ENCODE results near the gene SSH2.
"Not testable (repeated sequence)": the region's sequence is repeated elsewhere in the genome, so short reads cannot be mapped to it uniquely, and the experiment has no call there.

The SSH2 gene

GRCh38 chr17:29655323-29655722 is 274.7 kb downstream of the SSH2 start:
- DNase-seq = no peak

- DNase-seq = no peak
These were observed 275.9 kb downstream of the SSH2 start for GRCh38 chr17:29653995-29654714.

DNA sequence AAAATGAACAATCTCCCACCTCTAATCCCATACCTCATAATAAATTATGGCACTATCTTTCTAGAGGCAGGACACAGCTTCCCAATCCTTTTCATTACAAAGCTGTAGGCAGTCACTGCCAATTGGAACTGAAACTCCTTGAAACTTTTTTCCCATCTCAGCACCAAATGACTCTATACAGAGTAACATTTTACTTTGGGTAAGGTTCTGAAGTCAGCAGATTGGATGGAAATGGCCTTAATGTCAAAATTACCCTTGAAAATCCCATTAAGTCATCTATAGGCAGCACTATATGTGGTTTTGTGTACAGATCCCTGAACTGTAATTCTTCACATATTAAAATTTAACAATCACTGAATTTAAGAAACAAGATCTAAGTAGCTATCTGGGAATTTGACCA is 277.1 kb downstream of the SSH2 start:
- DNase-seq = no peak

DNA sequence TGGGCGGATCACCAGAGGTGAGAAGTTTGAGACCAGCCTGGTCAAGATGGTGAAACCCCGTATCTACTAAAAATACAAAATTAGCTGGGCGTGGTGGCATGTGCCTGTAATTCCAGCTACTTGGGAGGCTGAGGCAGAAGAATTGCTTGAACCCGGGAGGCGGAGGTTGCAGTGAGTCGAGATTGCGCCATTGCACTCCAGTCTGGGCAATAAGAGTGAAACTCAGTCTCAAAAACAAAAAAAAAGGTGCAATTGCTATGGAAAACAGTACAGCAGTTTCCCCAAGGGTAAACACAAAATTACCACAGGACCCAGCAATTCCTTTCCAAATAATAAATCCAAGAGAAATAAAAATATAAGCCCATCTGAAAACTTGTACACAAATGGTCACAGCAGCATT is 278.1 kb downstream of the SSH2 start:
- not testable (repeated sequence) for DNase-seq

GRCh38 chr17:29650396-29650795 is 279.6 kb downstream of the SSH2 start:
- DNase-seq = no peak

DNA sequence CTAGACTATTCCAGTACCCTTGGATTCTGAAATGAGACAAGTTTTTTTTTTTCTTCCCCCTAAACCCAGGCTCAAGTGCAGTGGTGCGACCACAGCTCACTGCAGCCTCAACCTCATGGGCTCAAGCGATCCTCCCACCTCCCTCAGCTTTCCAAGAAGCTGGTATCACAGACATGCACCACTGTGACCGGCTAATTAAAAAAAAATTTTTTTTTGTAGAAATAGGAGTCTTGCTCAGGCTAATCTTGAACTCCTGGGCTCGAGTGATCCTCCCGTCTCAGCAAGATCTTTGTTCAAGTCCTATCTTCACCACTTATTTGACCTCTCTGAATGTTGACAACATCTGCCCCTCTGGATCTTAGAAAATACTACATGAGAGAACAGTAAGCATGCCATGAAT is 280.7 kb downstream of the SSH2 start:
- no peak for DNase-seq

DNA sequence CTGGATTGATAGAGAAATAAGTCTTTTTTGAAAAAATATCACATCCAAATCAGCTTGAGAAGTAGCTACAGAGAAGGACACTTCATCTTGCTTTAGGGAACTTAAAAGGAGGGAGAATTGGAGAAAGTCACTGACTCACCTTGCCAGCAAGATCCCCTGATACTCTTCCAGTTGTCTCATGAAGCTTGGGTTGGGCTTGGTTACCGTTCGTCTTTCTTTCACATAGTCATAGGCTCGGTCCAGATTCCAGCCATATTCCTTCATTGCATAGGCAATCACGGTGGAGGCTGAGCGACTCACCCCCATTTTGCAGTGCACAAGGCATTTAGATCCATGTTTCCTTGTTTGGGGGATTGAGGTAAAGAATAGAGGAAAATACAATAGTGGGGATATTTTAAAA is 282.0 kb downstream of the SSH2 start:
- DNase-seq = no peak

GRCh38 chr17:29645515-29646051 is 284.4 kb downstream of the SSH2 start:
- DNase-seq = no peak

DNA sequence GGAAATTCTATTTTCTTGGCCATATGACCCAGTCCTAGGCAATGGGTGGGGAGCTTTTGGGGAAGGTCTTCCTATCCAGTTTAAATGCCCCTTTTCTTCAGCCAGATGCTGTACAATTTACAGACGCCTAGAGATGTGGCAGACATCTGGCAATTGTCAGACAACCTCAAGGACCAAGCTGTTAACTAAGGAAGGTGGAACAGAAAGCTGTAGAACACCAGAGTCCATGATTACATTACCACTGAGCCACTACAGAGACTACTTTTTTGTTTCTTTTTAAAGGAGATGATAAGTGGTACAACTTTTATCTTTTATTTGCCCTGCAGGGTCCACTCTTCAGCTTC is 286.2 kb downstream of the SSH2 start:
- DNase-seq = no peak

DNA sequence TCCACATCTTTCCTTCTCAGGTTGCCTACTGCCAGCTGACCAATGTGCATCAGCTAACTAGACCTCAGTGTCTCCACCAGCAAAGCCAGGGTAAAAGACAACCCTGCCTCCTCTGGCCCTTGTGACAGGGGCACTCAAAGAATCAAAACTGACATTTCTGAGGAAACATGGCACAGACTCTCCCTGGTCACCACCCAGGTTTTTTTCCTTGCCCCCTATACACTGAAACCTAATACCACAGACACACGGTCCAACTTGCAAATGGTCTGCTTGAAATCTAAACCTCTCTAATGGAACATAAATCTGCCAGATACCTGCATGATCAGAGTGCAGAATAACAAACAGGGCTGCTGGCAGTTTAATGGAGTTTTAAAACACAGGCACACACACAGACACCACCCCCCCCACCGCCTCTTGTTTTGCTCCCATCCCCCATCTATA is 287.8 kb downstream of the SSH2 start:
- no peak for DNase-seq

DNA sequence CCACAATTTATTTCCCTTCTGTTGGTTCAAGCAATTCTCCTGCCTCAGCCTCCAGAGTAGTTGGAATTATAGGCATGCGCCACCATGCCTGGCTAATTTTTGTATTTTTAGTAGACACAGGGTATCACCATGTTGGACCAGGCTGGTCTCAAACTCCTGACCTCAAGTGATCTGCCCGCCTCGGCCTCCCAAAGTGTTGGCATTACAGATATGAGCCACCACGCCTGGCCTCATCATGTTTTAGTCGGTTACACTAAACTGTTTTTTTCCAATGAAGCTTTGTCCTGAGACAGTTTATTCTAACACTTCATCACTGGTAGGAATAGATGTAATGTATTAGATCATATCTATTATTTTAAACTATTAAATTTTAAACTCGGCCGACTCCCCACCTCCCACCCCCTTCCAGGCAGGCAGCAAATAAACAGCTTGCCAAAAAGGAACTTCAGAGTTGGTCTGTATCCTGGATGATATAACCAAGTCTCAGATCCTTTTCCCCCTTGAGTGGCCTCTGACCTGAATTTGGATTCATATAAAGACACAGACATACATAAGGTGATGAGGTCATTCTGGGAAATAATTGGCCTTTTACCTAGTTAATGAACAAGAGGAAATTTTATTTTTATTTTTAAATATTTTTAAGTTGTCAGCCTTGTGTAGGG is 288.9 kb downstream of the SSH2 start:
- no peak for DNase-seq

- DNase-seq = no peak
These were observed 289.6 kb downstream of the SSH2 start for GRCh38 chr17:29640413-29640812.

- no peak for DNase-seq
These were observed 296.1 kb downstream of the SSH2 start for GRCh38 chr17:29633886-29634285.

- DNase-seq = no peak
These were observed 299.3 kb downstream of the SSH2 start for GRCh38 chr17:29630630-29631193.

DNA sequence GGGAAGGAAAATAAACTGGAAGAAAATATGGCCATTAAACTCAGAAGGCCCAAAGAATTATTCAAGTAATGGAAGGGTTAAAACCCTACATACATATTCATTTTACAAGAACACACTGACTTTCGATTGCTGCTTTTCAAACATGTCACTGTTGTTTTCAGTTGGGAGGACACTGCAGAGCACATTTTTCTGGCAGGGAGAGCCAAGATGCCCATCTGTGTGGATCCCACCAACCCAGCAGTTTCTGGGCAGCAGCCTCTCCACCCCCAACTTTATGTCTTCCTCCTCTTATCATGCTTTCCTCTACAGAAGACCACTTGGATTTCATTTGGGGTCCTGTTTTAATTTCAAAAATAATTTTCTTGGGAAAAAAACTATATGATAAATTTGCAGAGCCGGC is 300.2 kb downstream of the SSH2 start:
- no peak for DNase-seq

GRCh38 chr17:29628644-29629043 is 301.4 kb downstream of the SSH2 start:
- no peak for DNase-seq

DNA sequence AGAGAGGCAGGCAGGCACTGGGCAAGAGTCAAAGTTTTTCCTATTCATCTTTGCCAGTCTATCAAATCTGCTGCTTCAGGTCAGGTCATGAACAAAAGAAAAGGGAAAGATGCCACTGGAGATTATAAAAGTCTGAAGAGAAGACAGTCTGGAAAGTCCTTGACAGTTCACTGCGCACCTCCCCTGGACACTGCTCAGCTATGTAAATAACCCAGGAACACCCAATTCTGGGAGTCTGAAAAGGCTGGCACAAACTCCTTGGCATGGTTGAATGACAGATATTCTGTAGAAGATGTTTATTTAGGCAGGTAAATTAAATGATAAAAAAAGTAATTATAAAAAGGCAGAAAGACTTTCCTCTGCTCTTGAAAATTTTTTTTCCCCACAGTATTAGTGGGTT is 302.1 kb downstream of the SSH2 start:
- DNase-seq = no peak

GRCh38 chr17:29625037-29625750 is 304.8 kb downstream of the SSH2 start:
- no peak for DNase-seq

DNA sequence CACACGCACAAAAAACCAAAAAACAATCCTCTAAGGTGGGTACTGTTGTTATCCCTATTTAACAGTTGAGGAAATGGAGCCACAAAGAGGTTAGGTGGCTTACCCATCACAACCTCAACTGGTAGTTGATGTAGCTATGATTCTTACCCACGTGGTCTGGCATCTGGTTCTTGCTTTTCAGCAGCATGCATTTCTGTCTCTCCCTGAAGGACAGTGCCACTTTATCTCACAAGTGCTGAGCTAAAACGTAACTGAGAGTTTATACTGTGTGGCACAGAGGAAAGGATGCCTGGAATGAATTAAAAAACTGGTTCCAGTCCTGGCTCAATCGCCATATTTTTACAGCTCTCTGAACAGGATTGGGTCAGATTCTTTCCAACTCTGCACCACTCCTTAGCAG is 305.4 kb downstream of the SSH2 start:
- DNase-seq = no peak

DNA sequence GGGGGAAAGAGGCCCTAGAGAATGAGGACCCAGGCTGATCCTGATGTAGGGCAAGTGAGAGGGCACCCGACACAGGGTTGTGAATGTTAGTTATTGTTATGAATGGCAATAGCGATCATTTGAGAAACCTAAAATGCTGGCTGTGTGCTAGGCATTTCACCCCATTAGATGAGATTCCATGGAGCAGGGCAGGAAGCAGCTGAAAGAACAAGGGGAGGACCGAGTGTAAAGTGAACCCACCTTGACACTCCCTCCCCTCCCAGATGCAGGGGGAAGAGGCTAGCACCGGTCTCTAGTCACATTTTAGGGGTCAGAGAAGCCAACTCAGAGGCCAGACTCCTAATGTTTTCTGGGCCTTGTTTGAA is 306.8 kb downstream of the SSH2 start:
- no peak for DNase-seq

DNA sequence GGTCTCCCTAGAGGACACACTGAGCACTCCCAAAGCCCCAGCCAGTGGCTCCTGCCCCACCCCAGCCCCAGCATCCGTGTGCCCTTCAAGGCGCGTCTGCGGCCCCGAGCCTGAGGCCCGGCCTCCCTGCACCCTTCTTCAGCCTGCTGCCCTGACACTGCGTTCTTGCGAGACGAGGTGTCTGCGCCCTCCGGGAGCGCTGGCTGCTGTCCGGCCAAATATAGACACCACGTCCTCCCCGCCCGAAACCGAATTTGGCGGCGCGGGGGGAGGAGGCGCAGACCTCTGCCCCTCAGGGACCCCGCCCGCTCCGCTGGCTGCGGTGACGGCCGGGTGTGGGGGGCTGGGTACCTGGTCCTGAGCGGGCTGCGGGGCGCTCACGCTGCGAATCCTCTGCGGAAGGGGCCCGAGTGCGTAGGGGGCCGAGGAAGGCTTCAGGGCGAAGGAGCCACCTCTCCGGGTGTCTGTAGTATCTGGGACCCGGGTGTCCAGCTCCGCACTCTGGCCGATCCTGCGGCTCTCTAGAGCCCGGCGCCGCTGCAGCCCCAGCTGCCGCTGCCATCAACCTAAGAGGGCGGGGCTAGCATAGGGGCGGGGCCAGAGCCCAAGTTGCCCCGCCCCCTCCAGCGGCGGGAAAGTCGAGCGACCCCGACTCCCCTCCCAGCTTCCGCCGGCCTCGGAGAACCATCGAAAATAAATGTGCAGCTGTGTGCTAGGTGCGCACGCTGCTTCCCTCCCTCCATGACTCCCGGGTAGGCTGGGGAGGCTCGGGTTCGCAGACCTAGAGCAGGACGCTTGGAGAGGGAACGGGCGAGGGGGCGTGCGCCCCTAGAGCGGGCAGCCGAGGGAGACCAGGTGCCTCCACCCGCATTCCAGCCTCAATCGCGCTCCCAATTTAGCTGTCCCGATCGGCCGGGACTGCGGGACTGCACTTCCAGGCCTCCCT is 307.4 kb downstream of the SSH2 start, which contains the start of gene CORO6:
Gene CORO6, minus strand, starts transcription at position 576 of the 946 bp plus-strand sequence. CDS start 1,491 bp downstream, outside the sequence.
- DNase-seq = peak; percentile 91

- no peak for DNase-seq
These were observed 308.3 kb downstream of the SSH2 start for GRCh38 chr17:29621751-29622194.

All from islet precursor cell (in vitro differentiated cells).